HCT116 (cell line): ENCODE data around the gene NLGN2. TPM values are rescaled to one million over a fixed set of nuclear protein-coding genes. Genes with fewer than 3 reads are reported as not detected.

Source experiments
- ATAC-seq: fragments of 200-7000 bp; cut with Tn5 transposase; 2 replicates; pipeline ENCODE4 v1.9.1; 2020; ENCODE audit warnings: mild to moderate bottlenecking, moderate library complexity
- BruUV-seq: library from RNA; stranded (reverse); fragments of 400-500 nt; replicated peaks from 2 replicates; lab custom pipeline; 2021; lab: Mats Ljungman, UMichigan
- CTCF ChIA-PET: fragments of 300-600 bp; sonication (Branson Sonifier 250); formaldehyde crosslinking; loops from one replicate; lab custom pipeline; 2021; ENCODE audit warnings: antibody characterized with exemption; lab: Charles Lee
- POLR2A ChIA-PET: fragments of 300-600, 350-600 bp; sonication (Branson Sonifier 250); formaldehyde crosslinking; loops from one replicate; lab custom pipeline; 2021; ENCODE audit warnings: antibody characterized with exemption; lab: Charles Lee
- RAD21 ChIA-PET, 2 experiments: fragments of 300-600 bp; sonication (Branson Sonifier 250); formaldehyde crosslinking; loops; one replicate each; lab custom pipeline; 2023; ENCODE audit warnings: low total read pairs in 2 of 2; ENCODE audit not compliant: uncharacterized antibody in 2 of 2, unreplicated experiment in 2 of 2, low non-redundant PET in 1 of 2; lab: Charles Lee
- DNase-seq: peaks from one replicate; pipeline ENCODE4 v3.0.0-alpha.2; 2010; ENCODE audit warnings: low read depth, low spot score
- H2AFZ ChIP-seq: fragments of 200-600 bp; shearing (Covaris generic), sonication (generic); 2 replicates; pipeline ENCODE4 v1.6.1; 2017; ENCODE audit warnings: low read depth, mixed run types, mixed read lengths, antibody characterized with exemption, low read length; ENCODE audit not compliant: poor library complexity, severe bottlenecking
- H3K27ac ChIP-seq: 2 replicates; pipeline ENCODE4 v1.5.1; 2012; ENCODE audit warnings: low read depth, low read length
- H3K27me3 ChIP-seq: fragments of 200-600 bp; sonication (generic); 2 replicates; pipeline ENCODE4 v1.6.1; 2016; ENCODE audit warnings: mixed run types, low read length, mixed read lengths; ENCODE audit not compliant: insufficient read depth
- H3K36me3 ChIP-seq, 2 experiments: fragments of 200-500 bp in 1 of 2; fragments of 200-600 bp in 1 of 2; sonication (Bioruptor generic) in 1 of 2; sonication (generic) in 1 of 2; 2 replicates each; pipeline versions ENCODE4 v1.5.1 to v1.6.1; 2014 to 2016; ENCODE audit warnings: low read length in 2 of 2, inconsistent platforms in 1 of 2, mixed read lengths in 1 of 2, mixed run types in 1 of 2; ENCODE audit not compliant: insufficient read depth in 2 of 2, control insufficient read depth in 1 of 2
- H3K4me1 ChIP-seq, 2 experiments: fragments of 200-600 bp in 1 of 2; sonication (generic) in 1 of 2; 2 replicates each; pipeline versions ENCODE4 v1.5.1 to v1.6.1; 2012 to 2017; ENCODE audit warnings: low read length in 2 of 2, inconsistent platforms in 1 of 2, mild to moderate bottlenecking in 1 of 2, mixed read lengths in 1 of 2, mixed run types in 1 of 2, moderate library complexity in 1 of 2; ENCODE audit not compliant: insufficient read depth in 2 of 2, control insufficient read depth in 1 of 2
- H3K4me2 ChIP-seq: fragments of 200-600 bp; sonication (generic); 2 replicates; pipeline ENCODE4 v1.6.1; 2017; ENCODE audit warnings: mixed run types, low read length, mixed read lengths
- H3K4me3 ChIP-seq, 2 experiments: fragments of 200-600 bp in 1 of 2; sonication (generic) in 1 of 2; replicated peaks in 1 of 2; 2 replicates each; pipeline ENCODE4 v1.5.1; 2011 to 2016; ENCODE audit warnings: low read length in 2 of 2, control low read depth in 1 of 2, low read depth in 1 of 2, mild to moderate bottlenecking in 1 of 2, mixed read lengths in 1 of 2, mixed run types in 1 of 2
- H3K79me2 ChIP-seq: fragments of 200-600 bp; sonication (generic); 2 replicates; pipeline ENCODE4 v1.6.1; 2017; ENCODE audit warnings: mild to moderate bottlenecking, mixed run types, low read length, moderate library complexity, mixed read lengths; ENCODE audit not compliant: insufficient read depth
- H3K9ac ChIP-seq: fragments of 200-600 bp; sonication (generic); 2 replicates; pipeline ENCODE4 v1.6.1; 2016; ENCODE audit warnings: low read length, mixed read lengths
- H3K9me2 ChIP-seq: fragments of 200-600 bp; sonication (generic), shearing (Covaris generic); 2 replicates; pipeline ENCODE4 v1.6.1; 2017; ENCODE audit warnings: mixed run types, mild to moderate bottlenecking, moderate library complexity; ENCODE audit not compliant: insufficient read depth
- H3K9me3 ChIP-seq, 2 experiments: fragments of 200-500 bp in 1 of 2; fragments of 200-600 bp in 1 of 2; sonication (Bioruptor generic) in 1 of 2; sonication (generic) in 1 of 2; 2 replicates each; pipeline ENCODE4 v1.6.1; 2014 to 2017; ENCODE audit warnings: low read length in 2 of 2, mixed read lengths in 2 of 2, inconsistent platforms in 1 of 2, low read depth in 1 of 2, mild to moderate bottlenecking in 1 of 2, mixed run types in 1 of 2, moderate library complexity in 1 of 2; ENCODE audit not compliant: control insufficient read depth in 1 of 2, insufficient read depth in 1 of 2
- H4K20me1 ChIP-seq: fragments of 200-600 bp; sonication (generic), shearing (Covaris generic); 2 replicates; pipeline ENCODE4 v1.6.1; 2017; ENCODE audit warnings: mixed run types, mild to moderate bottlenecking, moderate library complexity; ENCODE audit not compliant: insufficient read depth
- CBX3 ChIP-seq: IDR thresholded peaks from 2 replicates; pipeline ENCODE4 v1.6.1; 2012; ENCODE audit warnings: low read depth
- JUND ChIP-seq: IDR thresholded peaks from 2 replicates; pipeline ENCODE4 v1.6.1; 2012
- SIN3A ChIP-seq: IDR thresholded peaks from 2 replicates; pipeline ENCODE4 v1.6.1; 2012; ENCODE audit warnings: low read depth
- ZFX ChIP-seq: fragments of 450-650 bp; IDR thresholded peaks from 2 replicates; pipeline ENCODE4 v1.6.1; 2017
- intact Hi-C: fragments of 100-400 bp; cut with micrococcal nuclease; formaldehyde crosslinking; loops from 2 replicates; pipeline ENCODE4 v1.10.0; 2022
- total RNA-seq: library from RNA; stranded (reverse); gene quantifications from one replicate; pipeline ENCODE4 v1.2.1, GENCODE V29; 2021; ENCODE audit not compliant: unreplicated experiment

Gene NLGN2
- total RNA-seq, 1 experiment from 2014 or later = 60.5 TPM

DNA sequence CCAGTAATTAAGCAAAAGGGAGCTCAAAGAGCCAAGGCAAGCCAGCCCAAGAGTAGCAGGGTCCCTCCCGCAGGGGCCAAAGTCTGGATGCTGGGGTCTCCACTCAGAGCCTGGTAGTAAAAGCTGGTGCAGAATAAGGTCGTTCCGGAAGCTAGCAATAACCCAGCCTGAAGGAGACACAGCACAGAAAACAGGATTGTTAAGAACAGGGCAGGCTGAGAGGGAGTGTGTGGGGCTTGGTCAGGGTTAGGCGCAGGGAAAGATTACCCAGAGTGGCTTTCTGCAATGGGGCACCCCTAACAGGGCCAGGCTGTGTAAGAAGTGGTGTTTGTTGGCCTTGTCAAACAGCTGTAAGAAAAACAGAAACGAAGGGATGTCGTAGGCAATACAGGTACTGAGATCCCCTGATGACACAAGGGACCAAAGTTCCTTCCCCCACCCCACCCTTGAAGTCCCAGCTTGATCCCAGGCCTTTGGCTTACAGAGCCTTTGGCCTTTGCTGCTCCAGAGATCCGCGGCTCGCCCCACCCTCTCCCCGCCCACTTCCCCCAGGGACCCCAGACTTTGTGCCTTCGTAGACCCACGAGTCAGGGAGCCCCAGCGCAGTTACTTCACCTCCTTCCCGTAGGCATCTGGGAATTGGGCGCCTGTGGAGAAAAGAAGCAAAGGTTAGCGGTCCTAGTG lies 4.5 kb upstream of the NLGN2 start:
- peak overlapping the region; percentile 69 for H3K9ac ChIP-seq
- intact Hi-C loops = no loop called here
- CTCF ChIA-PET = interaction anchor here (0.9 to 1.4 kb wide), 5 partner anchors 9 to 47 kb away, joined by 3 to 20 read pairs (median 5); partner anchors contain the start of genes PLSCR3, TMEM102 and TNK1

DNA sequence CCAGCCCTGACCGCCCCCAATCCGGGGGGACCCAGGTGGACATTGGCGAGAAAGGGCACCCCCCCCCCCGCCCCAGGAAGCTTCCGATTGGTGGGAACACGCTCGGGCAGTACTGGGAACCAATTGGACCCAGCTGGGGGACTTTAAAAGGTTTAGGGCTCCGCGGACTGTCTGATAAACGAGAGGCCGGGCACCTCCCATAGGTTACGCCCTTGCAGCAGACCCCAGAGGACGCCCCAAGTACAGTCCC lies 4.0 kb upstream of the NLGN2 start:
- peaks cover 33 to 48% of the 10 kb centered on the region in 2 experiments for H3K4me1 ChIP-seq
- no peak overlapping the region for H2AFZ ChIP-seq
- H3K4me3 ChIP-seq = peak overlapping the region; percentile 61 to 83
- ATAC-seq = peak; percentile 58
- no peaks in the 10 kb centered on the region for H3K36me3 ChIP-seq
- peak overlapping the region; percentile 70 for H3K27ac ChIP-seq
- peak overlapping the region; percentile 81 for H3K4me2 ChIP-seq
- H3K79me2 ChIP-seq = peaks cover 8% of the 10 kb centered on the region
- POLR2A ChIA-PET = interaction anchor here (0.6 to 2.3 kb wide), 30 partner anchors 9 to 742 kb away, joined by 3 to 33 read pairs (median 4); partner anchors contain the start of genes ACAP1, MPDU1, NAA38 and NEURL4
- no peaks in the 10 kb centered on the region for H3K27me3 ChIP-seq
- BruUV-seq = no TSS peak
- peak; percentile 62 for DNase-seq
- peak overlapping the region; percentile 69 for H3K9ac ChIP-seq
- no peaks in the 10 kb centered on the region for H4K20me1 ChIP-seq
- intact Hi-C loops = no loop called here
- peak; percentile 28; the same call in 1 of the 2 replicates for TF ChIP-seq ZFX
- no peak for TF ChIP-seq CBX3
- H3K9me2 ChIP-seq = no peaks in the 10 kb centered on the region
- H3K9me3 ChIP-seq = no peaks in the 10 kb centered on the region
- RAD21 ChIA-PET = interaction anchor here (1.1 to 1.3 kb wide), 3 partner anchors 9 to 74 kb away, joined by 3 read pairs; partner anchors contain the start of genes NEURL4 (in 1 of the 2) and PLSCR3 (in 1 of the 2)
- CTCF ChIA-PET = interaction anchor here (0.6 to 1.4 kb wide), 9 partner anchors 10 to 438 kb away, joined by 3 to 20 read pairs (median 4); partner anchors contain the start of genes PLSCR3, TMEM102, TMEM95 and TNK1

More for the DNA sequence above, 4.5 kb upstream of the NLGN2 start:
- ChIA-PET RAD21 (interaction anchor here in 1 of 2 experiments (0.5 to 1.3 kb wide), 3 partner anchors 47 to 74 kb away, joined by 3 to 4 read pairs (median 3); partner anchors contain the start of gene NEURL4), POLR2A (interaction anchor here (0.6 to 2.3 kb wide), 21 partner anchors 9 to 742 kb away, joined by 3 to 33 read pairs (median 3); partner anchors contain the start of genes ACAP1, MPDU1, PLSCR3 and POLR2A)
- peak overlapping the region; percentile 70 for H3K27ac ChIP-seq
- no peaks in the 10 kb centered on the region for H3K9me3 ChIP-seq
- H3K27me3 ChIP-seq = no peaks in the 10 kb centered on the region
- TSS peak; percentile 88 for BruUV-seq
- H3K4me1 ChIP-seq = peaks cover 33 to 48% of the 10 kb centered on the region in 2 experiments
- H3K9me2 ChIP-seq = no peaks in the 10 kb centered on the region
- no peak for DNase-seq
- peak; percentile 6 for ATAC-seq
- H3K4me2 ChIP-seq = peak overlapping the region; percentile 81
- H2AFZ ChIP-seq = no peak overlapping the region
- no peaks in the 10 kb centered on the region for H4K20me1 ChIP-seq
- TF ChIP-seq SIN3A = peak; percentile 71; the same call in 1 of the 2 replicates
- TF ChIP-seq JUND = no peak
- H3K79me2 ChIP-seq = peaks cover 8% of the 10 kb centered on the region
- H3K4me3 ChIP-seq = peak overlapping the region; percentile 61 to 83
- H3K36me3 ChIP-seq = no peaks in the 10 kb centered on the region
